ENCODE data around the gene RAD54L.

- TF ChIP-seq, protein P1, sequence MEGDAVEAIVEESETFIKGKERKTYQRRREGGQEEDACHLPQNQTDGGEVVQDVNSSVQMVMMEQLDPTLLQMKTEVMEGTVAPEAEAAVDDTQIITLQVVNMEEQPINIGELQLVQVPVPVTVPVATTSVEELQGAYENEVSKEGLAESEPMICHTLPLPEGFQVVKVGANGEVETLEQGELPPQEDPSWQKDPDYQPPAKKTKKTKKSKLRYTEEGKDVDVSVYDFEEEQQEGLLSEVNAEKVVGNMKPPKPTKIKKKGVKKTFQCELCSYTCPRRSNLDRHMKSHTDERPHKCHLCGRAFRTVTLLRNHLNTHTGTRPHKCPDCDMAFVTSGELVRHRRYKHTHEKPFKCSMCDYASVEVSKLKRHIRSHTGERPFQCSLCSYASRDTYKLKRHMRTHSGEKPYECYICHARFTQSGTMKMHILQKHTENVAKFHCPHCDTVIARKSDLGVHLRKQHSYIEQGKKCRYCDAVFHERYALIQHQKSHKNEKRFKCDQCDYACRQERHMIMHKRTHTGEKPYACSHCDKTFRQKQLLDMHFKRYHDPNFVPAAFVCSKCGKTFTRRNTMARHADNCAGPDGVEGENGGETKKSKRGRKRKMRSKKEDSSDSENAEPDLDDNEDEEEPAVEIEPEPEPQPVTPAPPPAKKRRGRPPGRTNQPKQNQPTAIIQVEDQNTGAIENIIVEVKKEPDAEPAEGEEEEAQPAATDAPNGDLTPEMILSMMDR (conservative IDR thresholded peaks at IDR 0.05; ENCODE audit: low read depth, low read length), result no peak
- TF ChIP-seq EZH2 (IDR thresholded peaks at IDR 0.05; ENCODE audit: low read length, unreplicated experiment) (no peak), EZH2phosphoT487 (IDR thresholded peaks at IDR 0.05; ENCODE audit: borderline replicate concordance, low read length) (no peak)
These were observed 25.8 kb upstream of the RAD54L start for GRCh38 chr1:46221749-46222148.

Measured in PC-3 (cell line).